ENCODE measurements around the gene TMEM60.

GRCh38 chr7:77838929-77839491 lies 40.8 kb upstream of the TMEM60 start:
- TF ChIP-seq CTCF (IDR thresholded peaks at IDR 0.05) (no peak), EP300 (IDR thresholded peaks at IDR 0.05) (no peak), POLR2A (IDR thresholded peaks at IDR 0.05) (no peak)

Data from sigmoid colon (tissue), 4 donors.